CD4-positive, CD25-positive, alpha-beta regulatory T cell (primary cell): ENCODE data around the gene MEIS2. TPM values are rescaled to one million over a fixed set of nuclear protein-coding genes. Genes with fewer than 3 reads are reported as not detected.

Experiments
- ATAC-seq, 2 donors: fragments of 150-1000 bp; cut with Tn5 transposase; one replicate each; pipeline ENCODE4 v1.10.0; 2021; ENCODE audit warnings: low read depth in 2 of 2, moderate number of reproducible peaks in 2 of 2, moderate library complexity in 1 of 2
- DNase-seq, 3 donors: peaks; one replicate each; pipeline versions ENCODE4 v3.0.0 to v3.0.0-alpha.2; 2012 to 2022; ENCODE audit warnings: mixed read lengths in 1 of 3
- H3K27ac ChIP-seq: one replicate; pipeline ENCODE4 v1.7.0; 2013; ENCODE audit warnings: mild to moderate bottlenecking, low read length; ENCODE audit not compliant: insufficient read depth, poor library complexity, severe bottlenecking
- H3K27me3 ChIP-seq: one replicate; pipeline ENCODE4 v1.7.0; 2013; ENCODE audit warnings: low read length; ENCODE audit not compliant: control insufficient read depth, insufficient read depth
- H3K36me3 ChIP-seq: one replicate; pipeline ENCODE4 v1.7.0; 2013; ENCODE audit warnings: mild to moderate bottlenecking, low read length, moderate library complexity; ENCODE audit not compliant: control insufficient read depth, insufficient read depth
- H3K4me1 ChIP-seq: 2 replicates; pipeline ENCODE4 v1.7.0; 2013; ENCODE audit warnings: mild to moderate bottlenecking, low read length; ENCODE audit not compliant: insufficient read depth, control insufficient read depth, poor library complexity, severe bottlenecking
- H3K4me3 ChIP-seq: one replicate; pipeline ENCODE4 v1.7.0; 2013; ENCODE audit warnings: low read depth, mild to moderate bottlenecking, low read length, moderate library complexity
- H3K9me3 ChIP-seq, 2 experiments: 1 replicate in 1 of 2; 2 replicates in 1 of 2; pipeline ENCODE4 v1.7.0; 2013; ENCODE audit warnings: low read length in 2 of 2, mild to moderate bottlenecking in 1 of 2, moderate library complexity in 1 of 2; ENCODE audit not compliant: control insufficient read depth in 2 of 2
- H3K27ac Mint-ChIP-seq, 3 donors: one replicate each; pipeline ENCODE4 v1.8.0; 2020 to 2022; ENCODE audit warnings: mild to moderate bottlenecking in 3 of 3, mixed read lengths in 3 of 3, moderate library complexity in 2 of 3
- H3K27me3 Mint-ChIP-seq: one replicate; pipeline ENCODE4 v1.8.0; 2022; ENCODE audit warnings: mild to moderate bottlenecking, mixed read lengths
- H3K36me3 Mint-ChIP-seq: one replicate; pipeline ENCODE4 v1.8.0; 2020; ENCODE audit warnings: mixed read lengths
- H3K4me1 Mint-ChIP-seq, 4 donors: one replicate each; pipeline ENCODE4 v1.8.0; 2020 to 2022; ENCODE audit warnings: mixed read lengths in 4 of 4, mild to moderate bottlenecking in 1 of 4
- H3K4me3 Mint-ChIP-seq, 4 donors: one replicate each; pipeline ENCODE4 v1.8.0; 2020 to 2022; ENCODE audit warnings: mild to moderate bottlenecking in 4 of 4, mixed read lengths in 4 of 4, moderate library complexity in 3 of 4
- H3K9me3 Mint-ChIP-seq, 7 donors: one replicate each; pipeline ENCODE4 v1.8.0; 2020 to 2022; ENCODE audit warnings: mixed read lengths in 7 of 7, mild to moderate bottlenecking in 3 of 7, moderate library complexity in 2 of 7
- polyA plus RNA-seq, 4 donors: library from polyadenylated mRNA; unstranded; fragments of 300-500 nt; fragmentation: Illumina TruSeq; gene quantifications; one replicate each; pipeline ENCODE4 v1.2.3, GENCODE V29; 2021
- total RNA-seq: library from RNA; stranded (reverse); gene quantifications from one replicate; pipeline ENCODE4 v1.2.3, GENCODE V29; 2022

MEIS2 gene
- total and polyA plus RNA-seq, 5 donors from 2014 or later = not detected

- DNase-seq = no peak
- no peak overlapping the region for H3K27ac Mint-ChIP-seq
- Histone ChIP-seq H3K4me3 (no peak overlapping the region), H3K9me3 (no peaks in the 10 kb centered on the region), H3K36me3 (no peaks in the 10 kb centered on the region), H3K4me1 (no peaks in the 10 kb centered on the region), H3K27me3 (peaks cover 1% of the 10 kb centered on the region), H3K27ac (no peak overlapping the region)
- H3K4me1 Mint-ChIP-seq = no peaks in the 10 kb centered on the region
- H3K27me3 Mint-ChIP-seq = peaks cover 9% of the 10 kb centered on the region
- H3K36me3 Mint-ChIP-seq = no peaks in the 10 kb centered on the region
- no peak overlapping the region for H3K4me3 Mint-ChIP-seq
- no peak for ATAC-seq
- H3K9me3 Mint-ChIP-seq = peaks cover 0 to 3% (median 0%) of the 10 kb centered on the region in 7 donors
Measured at GRCh38 chr15:36936613-36937012, 163.7 kb downstream of the MEIS2 start.

GRCh38 chr15:36933255-36933990, 166.9 kb downstream of the MEIS2 start:
- no peaks in the 10 kb centered on the region for H3K36me3 Mint-ChIP-seq
- Histone ChIP-seq H3K27ac (no peak overlapping the region), H3K27me3 (no peaks in the 10 kb centered on the region), H3K36me3 (no peaks in the 10 kb centered on the region), H3K9me3 (no peaks in the 10 kb centered on the region), H3K4me3 (no peak overlapping the region), H3K4me1 (no peaks in the 10 kb centered on the region)
- no peak overlapping the region for H3K27ac Mint-ChIP-seq
- H3K9me3 Mint-ChIP-seq = peaks cover 0 to 4% (median 1%) of the 10 kb centered on the region in 7 donors
- ATAC-seq (no peak), DNase-seq (no peak)
- H3K4me3 Mint-ChIP-seq = no peak overlapping the region
- no peaks in the 10 kb centered on the region for H3K4me1 Mint-ChIP-seq
- H3K27me3 Mint-ChIP-seq = peaks cover 4% of the 10 kb centered on the region

GRCh38 chr15:36932070-36932469, 168.3 kb downstream of the MEIS2 start:
- Histone ChIP-seq H3K36me3 (no peaks in the 10 kb centered on the region), H3K4me1 (no peaks in the 10 kb centered on the region), H3K4me3 (no peak overlapping the region), H3K27ac (no peak overlapping the region), H3K9me3 (no peaks in the 10 kb centered on the region), H3K27me3 (no peaks in the 10 kb centered on the region)
- Mint-ChIP-seq H3K36me3 (no peaks in the 10 kb centered on the region), H3K27ac (no peak overlapping the region), H3K4me1 (no peaks in the 10 kb centered on the region), H3K9me3 (peaks cover 0 to 5% (median 2%) of the 10 kb centered on the region in 7 donors), H3K27me3 (no peaks in the 10 kb centered on the region), H3K4me3 (no peak overlapping the region)
- DNase-seq = no peak
- no peak for ATAC-seq

GRCh38 chr15:36931434-36931833, 168.9 kb downstream of the MEIS2 start:
- no peaks in the 10 kb centered on the region for H3K36me3 Mint-ChIP-seq
- H3K4me1 ChIP-seq = no peaks in the 10 kb centered on the region
- no peaks in the 10 kb centered on the region for H3K36me3 ChIP-seq
- H3K4me3 Mint-ChIP-seq = no peak overlapping the region
- H3K27me3 ChIP-seq = no peaks in the 10 kb centered on the region
- no peaks in the 10 kb centered on the region for H3K27me3 Mint-ChIP-seq
- H3K4me1 Mint-ChIP-seq = no peaks in the 10 kb centered on the region
- ATAC-seq = no peak
- H3K4me3 ChIP-seq = no peak overlapping the region
- H3K27ac Mint-ChIP-seq = no peak overlapping the region
- no peak for DNase-seq
- H3K9me3 Mint-ChIP-seq = peaks cover 0 to 5% (median 2%) of the 10 kb centered on the region in 7 donors
- H3K9me3 ChIP-seq = no peaks in the 10 kb centered on the region
- no peak overlapping the region for H3K27ac ChIP-seq

- no peaks in the 10 kb centered on the region for H3K4me1 Mint-ChIP-seq
Measured at GRCh38 chr15:36926427-36926825, 173.9 kb downstream of the MEIS2 start.

GRCh38 chr15:36925653-36926426, 174.5 kb downstream of the MEIS2 start:
- DNase-seq (no peak), ATAC-seq (no peak)
- H3K9me3 Mint-ChIP-seq = peaks cover 0 to 5% (median 2%) of the 10 kb centered on the region in 7 donors
- no peak overlapping the region for H3K4me3 Mint-ChIP-seq
- no peaks in the 10 kb centered on the region for H3K4me1 ChIP-seq
- no peak overlapping the region for H3K4me3 ChIP-seq
- no peaks in the 10 kb centered on the region for H3K36me3 Mint-ChIP-seq
- no peak overlapping the region for H3K27ac ChIP-seq
- no peak overlapping the region for H3K27ac Mint-ChIP-seq
- H3K36me3 ChIP-seq = no peaks in the 10 kb centered on the region
- H3K4me1 Mint-ChIP-seq = no peaks in the 10 kb centered on the region
- no peaks in the 10 kb centered on the region for H3K9me3 ChIP-seq
- no peaks in the 10 kb centered on the region for H3K27me3 Mint-ChIP-seq
- no peaks in the 10 kb centered on the region for H3K27me3 ChIP-seq

More at GRCh38 chr15:36926427-36926825, 173.9 kb downstream of the MEIS2 start:
- no peaks in the 10 kb centered on the region for H3K4me1 ChIP-seq
- no peak for ATAC-seq
- Mint-ChIP-seq H3K36me3 (no peaks in the 10 kb centered on the region), H3K4me3 (no peak overlapping the region), H3K9me3 (peaks cover 0 to 5% (median 2%) of the 10 kb centered on the region in 7 donors), H3K27me3 (no peaks in the 10 kb centered on the region), H3K27ac (no peak overlapping the region)
- no peak overlapping the region for H3K4me3 ChIP-seq
- H3K27ac ChIP-seq = no peak overlapping the region
- no peaks in the 10 kb centered on the region for H3K27me3 ChIP-seq
- H3K36me3 ChIP-seq = no peaks in the 10 kb centered on the region
- H3K9me3 ChIP-seq = no peaks in the 10 kb centered on the region
- no peak for DNase-seq

GRCh38 chr15:36925049-36925448, 175.3 kb downstream of the MEIS2 start:
- no peaks in the 10 kb centered on the region for H3K4me1 Mint-ChIP-seq
- Histone ChIP-seq H3K27me3 (no peaks in the 10 kb centered on the region), H3K4me1 (no peaks in the 10 kb centered on the region), H3K36me3 (no peaks in the 10 kb centered on the region), H3K9me3 (no peaks in the 10 kb centered on the region), H3K27ac (no peak overlapping the region), H3K4me3 (no peak overlapping the region)
- no peak for ATAC-seq
- no peaks in the 10 kb centered on the region for H3K27me3 Mint-ChIP-seq
- peak overlapping the region in 1 of 3 donors; percentile 46 for H3K27ac Mint-ChIP-seq
- no peaks in the 10 kb centered on the region for H3K36me3 Mint-ChIP-seq
- H3K4me3 Mint-ChIP-seq = no peak overlapping the region
- peaks cover 0 to 5% (median 2%) of the 10 kb centered on the region in 7 donors for H3K9me3 Mint-ChIP-seq
- no peak for DNase-seq
